Germinal center (tissue), 1 donor: ENCODE measurements around the gene PRM1.

Experiments used
- DNase-seq: peaks from one replicate; pipeline ENCODE4 v3.0.0; 2012; ENCODE audit warnings: mixed read lengths, low spot score

The PRM1 gene

GRCh38 chr16:11236461-11237254 lies 44.5 kb downstream of the PRM1 start:
- DNase-seq: no peak

DNA sequence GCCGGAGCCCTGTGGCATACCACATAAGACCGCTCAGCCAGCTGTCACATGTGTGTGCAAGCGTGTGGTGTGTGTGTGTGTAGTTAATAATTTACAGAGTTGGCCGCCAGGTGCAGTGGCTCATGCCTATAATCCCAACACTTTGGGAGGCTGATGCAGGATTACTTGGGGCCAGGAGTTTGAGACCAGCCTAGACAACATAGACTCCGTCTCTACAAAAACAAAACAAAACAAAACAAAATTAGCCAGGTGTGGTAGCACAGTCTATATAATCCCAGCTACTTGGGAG lies 45.5 kb downstream of the PRM1 start:
- no peak for DNase-seq

- DNase-seq: no peak
These were observed 46.0 kb downstream of the PRM1 start for GRCh38 chr16:11234884-11235702.

DNA sequence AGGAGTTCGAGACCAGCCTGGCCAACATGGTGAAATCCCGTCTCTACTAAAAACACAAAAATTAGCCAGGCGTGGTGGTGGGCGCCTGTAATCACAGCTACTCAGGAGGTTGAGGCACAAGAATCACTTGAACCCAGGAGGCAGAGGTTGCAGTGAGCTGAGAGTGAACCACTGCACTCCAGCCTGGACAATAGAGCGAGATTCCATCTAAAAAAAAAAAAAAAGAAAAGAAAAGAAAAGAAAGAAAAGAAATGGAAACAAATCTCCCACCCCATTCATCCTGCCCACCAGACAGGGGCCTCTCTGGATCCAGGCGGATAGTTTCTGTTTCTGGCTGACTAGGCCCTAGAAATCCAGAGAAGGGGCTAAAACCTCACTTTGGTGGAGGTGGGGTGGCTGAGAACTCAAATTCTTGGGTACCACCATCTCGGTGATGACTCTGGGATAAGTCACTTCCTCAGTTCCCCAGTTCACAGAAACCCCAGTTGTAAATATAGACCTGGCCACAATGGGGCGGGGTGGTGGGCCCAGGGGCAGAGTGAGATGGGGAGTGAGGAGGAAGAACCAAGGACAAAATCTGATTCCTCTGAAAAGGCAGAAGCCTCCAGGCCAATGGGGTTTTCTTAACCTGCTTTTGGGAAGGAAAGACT lies 47.3 kb downstream of the PRM1 start:
- no peak for DNase-seq

GRCh38 chr16:11232852-11233726 lies 48.0 kb downstream of the PRM1 start:
- peak; percentile 63 for DNase-seq

DNA sequence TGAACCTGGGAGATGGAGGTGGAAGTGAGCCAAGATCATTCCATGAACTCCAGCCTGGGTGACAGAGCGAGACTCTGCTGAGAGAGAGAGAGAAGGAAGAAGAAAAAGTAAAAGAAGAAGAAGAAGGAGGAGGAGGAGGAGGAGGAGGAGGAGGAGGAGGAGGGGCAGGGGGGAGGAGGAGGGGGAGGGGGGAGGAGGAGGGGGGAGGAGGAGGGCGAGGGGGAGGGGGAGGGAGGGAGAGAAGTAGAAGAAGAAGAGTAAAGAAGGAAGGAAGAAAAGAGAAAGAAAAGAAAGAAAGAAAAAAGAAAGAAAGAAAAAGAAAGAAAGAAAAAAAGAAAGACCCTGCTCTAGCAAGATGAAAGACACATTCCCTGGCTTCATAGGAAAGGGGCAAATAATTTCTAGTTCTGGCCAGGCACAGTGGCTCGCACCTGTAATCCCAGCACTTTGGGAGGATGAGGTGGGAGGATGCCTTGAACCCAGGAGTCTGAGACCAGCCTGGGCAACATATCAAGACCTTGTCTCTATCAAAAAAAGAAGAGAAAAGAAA lies 48.8 kb downstream of the PRM1 start:
- DNase-seq: no peak

GRCh38 chr16:11231367-11231970 lies 49.7 kb downstream of the PRM1 start:
- no peak for DNase-seq
